Measurements from ENCODE around the gene KDM8. TPM values are rescaled to one million over a fixed set of nuclear protein-coding genes. Genes with fewer than 3 reads are reported as not detected.

KDM8 gene
- total RNA-seq = 15.6 and 16.3 TPM in 2 replicates
- long read RNA-seq, transcript KDM8-201 (8 exons, 2,462 nt) = major isoform, 6 of 14 reads
- long read RNA-seq, partial matches to known transcripts = 3 of 14 reads
- long read RNA-seq, other reads (novel, unspliced or antisense) = 5 of 14 reads

DNA sequence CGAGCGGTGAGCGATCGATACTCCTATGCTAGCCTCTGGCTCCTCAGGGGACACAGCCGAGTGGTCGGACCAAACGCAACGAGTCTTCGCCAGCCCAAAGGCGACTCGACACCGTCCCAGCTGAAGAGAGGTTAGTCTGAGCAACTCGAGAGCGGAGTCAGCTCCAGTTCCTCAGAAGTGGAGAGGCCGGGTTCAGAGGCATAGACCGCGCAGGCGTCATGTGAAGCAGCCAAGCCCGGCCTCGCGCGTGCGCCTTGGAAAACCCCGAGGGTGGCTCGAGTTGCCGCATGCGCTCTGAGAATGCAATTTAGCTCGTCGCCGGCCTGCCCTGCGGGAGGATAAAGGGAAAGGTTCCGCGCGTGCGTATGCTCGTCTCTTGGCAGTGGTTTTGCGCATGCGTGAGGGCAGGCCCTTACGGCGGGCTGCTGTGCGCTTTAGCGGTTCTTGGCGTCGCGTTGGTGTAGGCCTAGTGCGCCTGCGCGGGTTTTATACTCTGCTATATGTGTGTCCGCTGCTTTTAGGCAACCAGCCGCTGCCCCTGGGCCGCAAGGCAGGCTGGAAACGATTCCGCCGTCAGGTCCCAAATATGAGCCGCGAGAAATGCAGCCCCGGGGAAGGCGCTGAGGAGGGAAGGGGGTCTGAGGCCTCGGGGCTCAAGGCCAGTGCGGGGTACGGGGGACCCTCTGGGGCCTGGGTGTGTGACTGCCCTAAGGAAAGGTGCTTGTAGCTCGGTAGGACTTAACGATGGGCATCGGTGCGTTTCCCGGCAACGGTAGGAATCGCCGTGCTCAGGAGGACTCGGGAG lies at the start of gene KDM8:
Gene KDM8, plus strand, starts transcription at position 20 of the 805 bp plus-strand sequence. CDS start 6,598 bp downstream, outside the sequence.
- peak within 1 kb of the TSS; percentile 99 for H3K4me3 Mint-ChIP-seq
- peak within 1 kb of the TSS; percentile 100 for H3K27ac Mint-ChIP-seq (ENCODE audit: unreplicated experiment)
- no peaks in the 10 kb centered on the region for H3K36me3 Mint-ChIP-seq (ENCODE audit: low read depth)
- peak; percentile 96 for DNase-seq (ENCODE audit: low read depth, low spot score)
- H3K27me3 Mint-ChIP-seq (ENCODE audit: low read depth) = peaks cover 10% of the 10 kb centered on the region
- H3K9me3 Mint-ChIP-seq = peaks cover 3% of the 10 kb centered on the region
- TF ChIP-seq, protein P1, sequence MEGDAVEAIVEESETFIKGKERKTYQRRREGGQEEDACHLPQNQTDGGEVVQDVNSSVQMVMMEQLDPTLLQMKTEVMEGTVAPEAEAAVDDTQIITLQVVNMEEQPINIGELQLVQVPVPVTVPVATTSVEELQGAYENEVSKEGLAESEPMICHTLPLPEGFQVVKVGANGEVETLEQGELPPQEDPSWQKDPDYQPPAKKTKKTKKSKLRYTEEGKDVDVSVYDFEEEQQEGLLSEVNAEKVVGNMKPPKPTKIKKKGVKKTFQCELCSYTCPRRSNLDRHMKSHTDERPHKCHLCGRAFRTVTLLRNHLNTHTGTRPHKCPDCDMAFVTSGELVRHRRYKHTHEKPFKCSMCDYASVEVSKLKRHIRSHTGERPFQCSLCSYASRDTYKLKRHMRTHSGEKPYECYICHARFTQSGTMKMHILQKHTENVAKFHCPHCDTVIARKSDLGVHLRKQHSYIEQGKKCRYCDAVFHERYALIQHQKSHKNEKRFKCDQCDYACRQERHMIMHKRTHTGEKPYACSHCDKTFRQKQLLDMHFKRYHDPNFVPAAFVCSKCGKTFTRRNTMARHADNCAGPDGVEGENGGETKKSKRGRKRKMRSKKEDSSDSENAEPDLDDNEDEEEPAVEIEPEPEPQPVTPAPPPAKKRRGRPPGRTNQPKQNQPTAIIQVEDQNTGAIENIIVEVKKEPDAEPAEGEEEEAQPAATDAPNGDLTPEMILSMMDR (conservative IDR thresholded peaks at IDR 0.05) = no peak
- peaks cover 15% of the 10 kb centered on the region for H3K4me1 Mint-ChIP-seq

DNA sequence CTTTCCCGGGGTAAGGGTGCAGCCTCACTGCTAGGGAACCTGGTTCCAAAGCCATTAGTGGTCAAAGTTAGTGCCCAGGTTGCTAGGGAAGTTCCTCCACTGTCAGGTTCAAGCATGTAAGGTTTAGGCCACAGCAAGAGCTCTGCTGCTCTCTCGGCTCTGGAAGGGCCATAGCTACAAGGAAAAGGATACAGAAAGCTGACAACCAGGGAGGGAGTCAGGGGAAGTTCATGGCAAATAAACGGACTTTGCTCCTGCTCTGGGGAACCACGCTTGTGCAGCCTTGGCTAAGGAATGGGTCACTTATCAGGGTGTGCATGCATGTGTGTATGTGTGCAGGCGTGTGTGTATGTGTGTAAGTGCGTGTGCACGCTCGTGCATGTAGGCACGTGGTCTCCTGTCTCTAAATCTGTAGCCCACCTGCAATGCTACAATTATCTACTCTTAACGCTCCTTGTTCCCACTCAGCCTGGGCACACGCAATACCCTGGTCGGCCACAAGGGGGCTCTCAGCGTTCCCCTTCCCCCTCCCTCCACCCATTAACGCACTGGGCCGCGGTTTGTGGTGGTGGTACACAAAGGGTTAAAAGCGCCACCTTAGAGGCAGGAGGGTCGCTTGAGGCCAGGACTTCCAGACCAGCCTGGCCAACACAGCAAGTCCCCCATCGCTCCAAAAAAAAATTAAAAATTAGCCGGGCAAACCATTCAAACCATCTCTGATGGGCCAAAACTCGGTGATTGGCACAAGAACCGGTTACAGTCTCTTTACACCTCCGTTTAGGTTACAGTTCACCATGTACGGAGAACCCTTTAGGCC lies 48.4 kb upstream of the KDM8 start:
- H3K4me3 Mint-ChIP-seq = no peak overlapping the region
- H3K27ac Mint-ChIP-seq (ENCODE audit: unreplicated experiment) = no peak overlapping the region
- DNase-seq (ENCODE audit: low read depth, low spot score) = peak; percentile 69
- no peaks in the 10 kb centered on the region for H3K9me3 Mint-ChIP-seq
- no peaks in the 10 kb centered on the region for H3K36me3 Mint-ChIP-seq (ENCODE audit: low read depth)
- H3K27me3 Mint-ChIP-seq (ENCODE audit: low read depth) = no peaks in the 10 kb centered on the region
- peaks cover 6% of the 10 kb centered on the region for H3K4me1 Mint-ChIP-seq
- TF ChIP-seq, protein P1 (conservative IDR thresholded peaks at IDR 0.05) = peak; percentile 96

DNA sequence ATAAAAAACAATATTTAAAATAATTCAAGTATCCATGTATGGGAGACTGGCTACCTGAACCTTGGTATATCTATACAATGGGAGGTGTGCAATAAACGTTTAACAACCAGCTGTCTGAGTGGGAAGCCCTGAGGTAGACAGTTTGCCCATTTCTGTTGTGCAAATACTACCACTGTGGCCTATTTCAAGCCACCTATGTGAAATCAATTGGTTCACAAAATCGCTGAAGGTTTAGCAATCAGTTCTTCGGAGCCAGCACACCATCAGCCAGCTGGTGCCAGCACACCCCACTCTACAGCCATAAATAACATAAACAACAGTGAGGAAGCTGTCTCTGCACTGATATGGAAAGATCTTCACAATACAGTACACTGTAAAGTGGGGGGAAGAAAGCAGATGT lies 46.7 kb upstream of the KDM8 start:
- Mint-ChIP-seq H3K4me1 (peaks cover 6% of the 10 kb centered on the region), H3K27ac (ENCODE audit: unreplicated experiment) (no peak overlapping the region), H3K4me3 (no peak overlapping the region), H3K27me3 (ENCODE audit: low read depth) (no peaks in the 10 kb centered on the region), H3K36me3 (ENCODE audit: low read depth) (no peaks in the 10 kb centered on the region), H3K9me3 (no peaks in the 10 kb centered on the region)
- no peak for DNase-seq (ENCODE audit: low read depth, low spot score)
- TF ChIP-seq, protein P1 (conservative IDR thresholded peaks at IDR 0.05) = no peak

DNA sequence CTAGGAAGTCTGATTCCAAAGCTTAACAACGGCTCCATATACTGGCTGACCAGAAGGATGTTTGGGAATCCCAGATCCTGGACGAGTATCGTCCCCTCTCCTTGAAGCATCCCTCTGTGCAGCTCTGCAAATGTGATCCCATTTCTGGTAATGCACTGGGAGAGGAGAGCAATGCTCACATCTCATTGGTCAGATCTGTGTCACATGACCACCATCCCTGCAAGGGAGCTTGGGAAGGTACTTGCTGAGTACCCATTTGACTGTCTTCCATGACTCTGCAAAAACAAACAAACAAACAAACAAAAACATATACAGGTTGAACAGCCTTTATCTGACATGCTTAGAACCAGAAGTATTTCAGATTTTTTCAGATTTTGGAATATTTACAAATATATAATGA lies 41.9 kb upstream of the KDM8 start:
- no peak overlapping the region for H3K27ac Mint-ChIP-seq (ENCODE audit: unreplicated experiment)
- no peaks in the 10 kb centered on the region for H3K4me1 Mint-ChIP-seq
- H3K9me3 Mint-ChIP-seq = no peaks in the 10 kb centered on the region
- no peaks in the 10 kb centered on the region for H3K36me3 Mint-ChIP-seq (ENCODE audit: low read depth)
- TF ChIP-seq, protein P1 (conservative IDR thresholded peaks at IDR 0.05) = no peak
- no peak overlapping the region for H3K4me3 Mint-ChIP-seq
- no peaks in the 10 kb centered on the region for H3K27me3 Mint-ChIP-seq (ENCODE audit: low read depth)
- no peak for DNase-seq (ENCODE audit: low read depth, low spot score)

DNA sequence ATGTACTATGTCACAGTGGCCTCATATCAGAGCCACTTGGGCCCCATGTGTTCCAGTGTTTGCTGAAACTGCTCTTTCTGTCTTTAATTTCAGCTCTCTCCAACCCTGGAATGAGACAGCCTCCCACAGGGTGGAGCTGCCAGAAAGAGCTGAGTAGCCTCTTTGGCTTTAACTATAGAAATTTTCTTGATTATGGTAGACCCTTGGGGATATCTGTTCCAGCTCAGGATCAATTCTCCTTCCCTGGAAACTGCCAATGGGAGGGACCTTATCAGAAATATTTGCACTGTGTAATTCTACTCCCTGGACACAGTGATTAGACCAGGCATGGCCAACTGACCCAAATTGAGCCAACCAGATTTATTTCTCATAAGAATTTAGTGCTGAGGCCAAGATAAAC lies 39.0 kb upstream of the KDM8 start:
- no peak for DNase-seq (ENCODE audit: low read depth, low spot score)
- TF ChIP-seq, protein P1 (conservative IDR thresholded peaks at IDR 0.05) = no peak
- Mint-ChIP-seq H3K36me3 (ENCODE audit: low read depth) (no peaks in the 10 kb centered on the region), H3K4me1 (no peaks in the 10 kb centered on the region), H3K9me3 (no peaks in the 10 kb centered on the region), H3K27me3 (ENCODE audit: low read depth) (no peaks in the 10 kb centered on the region), H3K27ac (ENCODE audit: unreplicated experiment) (no peak overlapping the region), H3K4me3 (no peak overlapping the region)
